Right lobe of liver (tissue), 4 donors: ENCODE results near the gene PTCHD1.

Experiments
- CTCF ChIP-seq, 4 donors: fragments of 200-600 bp in 3 of 4; fragments of 450-650 bp in 1 of 4; IDR thresholded peaks; one replicate each; pipeline versions ENCODE4 v1.5.1 to v1.8.0; 2016 to 2022; ENCODE audit warnings: antibody characterized with exemption in 4 of 4, mild to moderate bottlenecking in 2 of 4
- POLR2A ChIP-seq: fragments of 450-650 bp; IDR thresholded peaks from one replicate; pipeline ENCODE4 v1.6.1; 2017; ENCODE audit warnings: antibody characterized with exemption, mild to moderate bottlenecking
- donor health status: DM: no; HTN: no; CAD: no.
- donor health status: DM: no; HTN: no; CAD: no.
- donor health status: DM: no; HTN: yes; CAD: no.

- TF ChIP-seq POLR2A (no peak), CTCF (IDR thresholded peaks at IDR 0.05) (no peak)
These were observed 53.0 kb downstream of the PTCHD1 start for GRCh38 chrX:23387550-23388184.
